OCI-LY7 (cell line): Measurements from ENCODE around the gene CBFA2T3. TPM values are rescaled to one million over a fixed set of nuclear protein-coding genes. Genes with fewer than 3 reads are reported as not detected.

ENCODE experiments used
- BruUV-seq: library from RNA; stranded (reverse); fragments of 400-500 nt; replicated peaks from 2 replicates; lab custom pipeline; 2021; lab: Mats Ljungman, UMichigan
- CTCF ChIA-PET: fragments of 300-600 bp; sonication (Branson Sonifier 250); formaldehyde crosslinking; loops from one replicate; lab custom pipeline; 2022; ENCODE audit warnings: antibody characterized with exemption; ENCODE audit not compliant: unreplicated experiment; lab: Charles Lee
- POLR2A ChIA-PET: fragments of 300-600 bp; sonication (Branson Sonifier 250); formaldehyde crosslinking; loops from one replicate; lab custom pipeline; 2022; ENCODE audit warnings: antibody characterized with exemption; lab: Charles Lee
- DNase-seq: peaks from one replicate; pipeline ENCODE4 v3.0.0-alpha.2; 2015; ENCODE audit warnings: low spot score
- H2AFZ ChIP-seq: fragments of 200-600 bp; sonication (generic), shearing (Covaris generic); 2 replicates; pipeline ENCODE4 v1.6.1; 2014; ENCODE audit warnings: mild to moderate bottlenecking, antibody characterized with exemption, low read length, moderate library complexity
- H3K27ac ChIP-seq: fragments of 200-600 bp; sonication (generic); 2 replicates; pipeline ENCODE4 v1.5.1; 2014; ENCODE audit warnings: mixed run types, low read depth, mild to moderate bottlenecking, moderate library complexity, low read length, inconsistent platforms; ENCODE audit not compliant: poor library complexity, severe bottlenecking
- H3K36me3 ChIP-seq: fragments of 200-600 bp; sonication (generic); 2 replicates; pipeline ENCODE4 v1.6.1; 2014; ENCODE audit warnings: mild to moderate bottlenecking, antibody characterized with exemption, low read length, moderate library complexity, mixed read lengths; ENCODE audit not compliant: insufficient read depth
- H3K4me1 ChIP-seq: fragments of 200-600 bp; sonication (generic); 2 replicates; pipeline ENCODE4 v1.5.1; 2014; ENCODE audit warnings: mild to moderate bottlenecking, low read length; ENCODE audit not compliant: insufficient read depth, poor library complexity, severe bottlenecking
- H3K4me2 ChIP-seq: fragments of 200-600 bp; sonication (generic); 2 replicates; pipeline ENCODE4 v1.6.1; 2014; ENCODE audit warnings: mild to moderate bottlenecking, low read length
- H3K4me3 ChIP-seq: fragments of 200-600 bp; sonication (generic); 2 replicates; pipeline ENCODE4 v1.5.1; 2014; ENCODE audit warnings: mild to moderate bottlenecking, low read depth, low read length; ENCODE audit not compliant: poor library complexity, severe bottlenecking
- H3K79me2 ChIP-seq: fragments of 200-600 bp; sonication (generic); 2 replicates; pipeline ENCODE4 v1.6.1; 2016; ENCODE audit warnings: low read depth, mild to moderate bottlenecking, low read length, moderate library complexity, mixed read lengths; ENCODE audit not compliant: insufficient read depth
- H3K9me2 ChIP-seq: fragments of 200-600 bp; sonication (generic); 2 replicates; pipeline ENCODE4 v1.6.1; 2016; ENCODE audit warnings: mild to moderate bottlenecking, low read length, mixed read lengths; ENCODE audit not compliant: insufficient read depth
- H3K9me3 ChIP-seq: fragments of 200-600 bp; sonication (generic); 2 replicates; pipeline ENCODE4 v1.6.1; 2014; ENCODE audit warnings: mild to moderate bottlenecking, mixed run types, low read length, mixed read lengths
- H4K20me1 ChIP-seq: fragments of 200-600 bp; sonication (generic); 2 replicates; pipeline ENCODE4 v1.6.1; 2014; ENCODE audit warnings: mild to moderate bottlenecking, antibody characterized with exemption, low read length, moderate library complexity, mixed read lengths; ENCODE audit not compliant: insufficient read depth
- EZH2phosphoT487 ChIP-seq: fragments of 200-600 bp; sonication (generic); IDR thresholded peaks from 2 replicates; pipeline ENCODE4 v1.6.1; 2018; ENCODE audit warnings: low read depth, borderline replicate concordance, mild to moderate bottlenecking, mixed run types, antibody characterized with exemption, low read length, moderate library complexity, mixed read lengths
- intact Hi-C: fragments of 100-400 bp; cut with micrococcal nuclease; formaldehyde crosslinking; loops from one replicate; pipeline ENCODE4 v1.10.0; 2022; ENCODE audit not compliant: unreplicated experiment
- total RNA-seq, 2 experiments: library from RNA; depleted of rRNA in 1 of 2; stranded (reverse); fragments of >200 nt in 1 of 2; shearing (Covaris generic) in 1 of 2; gene quantifications; 2 replicates each; pipeline ENCODE4 v1.2.3, GENCODE V29; 2014 to 2022
- TF ChIP-seq, protein P1 (sequence below): fragments of 200-600 bp; sonication (generic); conservative IDR thresholded peaks from 2 replicates; pipeline ENCODE4 v1.5.1; 2014; ENCODE audit warnings: mild to moderate bottlenecking, antibody characterized with exemption, low read length, moderate library complexity, mixed read lengths

Gene CBFA2T3
- total RNA-seq, 2 experiments from 2014 or later: 1.1 to 48.0 TPM

DNA sequence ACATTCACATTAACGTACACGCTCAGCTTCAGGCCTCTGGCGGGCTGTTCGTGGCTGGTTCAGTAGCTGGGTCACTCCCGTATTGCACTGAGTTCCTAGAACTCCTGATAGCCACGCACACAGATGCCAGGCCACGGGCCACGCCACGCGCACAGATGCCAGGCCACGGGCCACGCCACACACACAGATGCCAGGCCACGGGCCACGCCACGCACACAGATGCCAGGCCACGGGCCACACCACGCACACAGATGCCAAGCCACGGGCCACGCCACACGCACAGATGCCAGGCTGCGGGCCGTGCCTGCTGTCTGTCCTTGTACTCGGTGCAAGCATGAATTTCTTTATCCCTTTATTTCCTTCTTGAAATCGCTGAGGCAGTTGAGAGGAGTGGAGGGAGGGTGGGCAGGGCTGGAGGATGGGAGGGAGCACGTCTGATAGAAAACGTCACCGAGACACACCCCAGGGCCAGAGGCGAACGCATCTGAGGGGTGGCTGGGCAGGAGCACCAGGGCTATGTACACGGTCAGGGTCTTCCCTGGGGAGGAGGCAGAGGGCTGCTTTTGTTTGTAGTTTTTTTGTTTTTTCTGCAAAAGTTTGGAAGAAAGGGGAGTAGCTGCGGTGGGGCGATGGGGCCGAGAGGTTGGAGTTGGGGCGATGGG is 101.9 kb downstream of the CBFA2T3 start:
- no peak for TF ChIP-seq EZH2phosphoT487
- TF ChIP-seq, protein P1, sequence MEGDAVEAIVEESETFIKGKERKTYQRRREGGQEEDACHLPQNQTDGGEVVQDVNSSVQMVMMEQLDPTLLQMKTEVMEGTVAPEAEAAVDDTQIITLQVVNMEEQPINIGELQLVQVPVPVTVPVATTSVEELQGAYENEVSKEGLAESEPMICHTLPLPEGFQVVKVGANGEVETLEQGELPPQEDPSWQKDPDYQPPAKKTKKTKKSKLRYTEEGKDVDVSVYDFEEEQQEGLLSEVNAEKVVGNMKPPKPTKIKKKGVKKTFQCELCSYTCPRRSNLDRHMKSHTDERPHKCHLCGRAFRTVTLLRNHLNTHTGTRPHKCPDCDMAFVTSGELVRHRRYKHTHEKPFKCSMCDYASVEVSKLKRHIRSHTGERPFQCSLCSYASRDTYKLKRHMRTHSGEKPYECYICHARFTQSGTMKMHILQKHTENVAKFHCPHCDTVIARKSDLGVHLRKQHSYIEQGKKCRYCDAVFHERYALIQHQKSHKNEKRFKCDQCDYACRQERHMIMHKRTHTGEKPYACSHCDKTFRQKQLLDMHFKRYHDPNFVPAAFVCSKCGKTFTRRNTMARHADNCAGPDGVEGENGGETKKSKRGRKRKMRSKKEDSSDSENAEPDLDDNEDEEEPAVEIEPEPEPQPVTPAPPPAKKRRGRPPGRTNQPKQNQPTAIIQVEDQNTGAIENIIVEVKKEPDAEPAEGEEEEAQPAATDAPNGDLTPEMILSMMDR: no peak

DNA sequence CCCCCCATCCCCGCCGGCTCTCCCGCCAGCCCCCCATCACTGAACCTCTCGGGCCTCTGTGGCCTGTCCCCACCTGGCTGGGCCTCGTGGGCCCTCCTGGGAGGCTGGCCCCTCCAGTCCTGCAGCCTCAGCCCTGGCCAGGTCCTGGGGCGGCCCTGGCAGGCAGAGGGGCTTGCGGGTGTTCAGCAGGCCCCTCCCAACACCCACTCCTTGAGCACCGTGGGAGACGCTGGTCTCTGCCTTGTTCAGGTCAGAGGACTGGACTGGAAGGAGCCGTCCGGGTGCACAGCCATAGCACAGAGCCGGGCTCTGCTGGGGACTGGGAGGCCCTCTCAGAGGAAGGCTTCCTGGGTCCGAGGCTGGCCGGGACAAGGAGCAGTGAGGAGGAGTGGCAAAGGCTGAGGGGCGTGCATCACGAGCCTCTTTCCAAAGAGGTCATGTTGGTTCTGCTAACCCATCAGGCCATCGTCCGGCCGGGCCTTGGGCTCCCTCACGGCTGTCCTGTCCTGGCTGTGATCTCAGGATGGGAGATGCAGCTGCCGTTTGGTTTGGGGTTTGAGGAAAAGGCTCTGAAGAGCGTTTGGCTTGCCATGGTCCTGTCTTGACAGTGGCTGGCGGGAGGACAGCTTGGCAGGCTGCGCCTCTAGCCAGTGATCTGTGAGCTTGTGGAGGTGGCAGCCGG is 104.2 kb downstream of the CBFA2T3 start:
- H3K36me3 ChIP-seq: no peaks in the 10 kb centered on the region
- no peaks in the 10 kb centered on the region for H4K20me1 ChIP-seq
- H3K9me2 ChIP-seq: no peaks in the 10 kb centered on the region
- no peaks in the 10 kb centered on the region for H3K4me1 ChIP-seq
- no TSS peak for BruUV-seq
- ChIA-PET POLR2A (interaction anchor here (0.7 kb wide), 1 partner anchor 550 kb away, joined by 4 read pairs; no protein-coding TSS in a partner anchor), CTCF (no interaction called here)
- no peak overlapping the region for H3K4me3 ChIP-seq
- no peaks in the 10 kb centered on the region for H3K79me2 ChIP-seq
- TF ChIP-seq, protein P1: no peak
- intact Hi-C loops: no loop called here
- no peak overlapping the region for H3K4me2 ChIP-seq
- no peak overlapping the region for H2AFZ ChIP-seq
- H3K27ac ChIP-seq: no peak overlapping the region
- no peak for DNase-seq
- H3K9me3 ChIP-seq: no peaks in the 10 kb centered on the region

More for the DNA sequence above, 101.9 kb downstream of the CBFA2T3 start:
- Histone ChIP-seq H3K4me3 (no peak overlapping the region), H3K9me3 (no peaks in the 10 kb centered on the region), H3K9me2 (no peaks in the 10 kb centered on the region), H3K4me2 (no peak overlapping the region), H2AFZ (no peak overlapping the region), H4K20me1 (no peaks in the 10 kb centered on the region), H3K27ac (no peak overlapping the region), H3K4me1 (no peaks in the 10 kb centered on the region), H3K79me2 (no peaks in the 10 kb centered on the region), H3K36me3 (no peaks in the 10 kb centered on the region)
- DNase-seq: no peak
- POLR2A ChIA-PET: no interaction called here
- intact Hi-C loops: no loop called here
- no TSS peak for BruUV-seq
- CTCF ChIA-PET: no interaction called here

DNA sequence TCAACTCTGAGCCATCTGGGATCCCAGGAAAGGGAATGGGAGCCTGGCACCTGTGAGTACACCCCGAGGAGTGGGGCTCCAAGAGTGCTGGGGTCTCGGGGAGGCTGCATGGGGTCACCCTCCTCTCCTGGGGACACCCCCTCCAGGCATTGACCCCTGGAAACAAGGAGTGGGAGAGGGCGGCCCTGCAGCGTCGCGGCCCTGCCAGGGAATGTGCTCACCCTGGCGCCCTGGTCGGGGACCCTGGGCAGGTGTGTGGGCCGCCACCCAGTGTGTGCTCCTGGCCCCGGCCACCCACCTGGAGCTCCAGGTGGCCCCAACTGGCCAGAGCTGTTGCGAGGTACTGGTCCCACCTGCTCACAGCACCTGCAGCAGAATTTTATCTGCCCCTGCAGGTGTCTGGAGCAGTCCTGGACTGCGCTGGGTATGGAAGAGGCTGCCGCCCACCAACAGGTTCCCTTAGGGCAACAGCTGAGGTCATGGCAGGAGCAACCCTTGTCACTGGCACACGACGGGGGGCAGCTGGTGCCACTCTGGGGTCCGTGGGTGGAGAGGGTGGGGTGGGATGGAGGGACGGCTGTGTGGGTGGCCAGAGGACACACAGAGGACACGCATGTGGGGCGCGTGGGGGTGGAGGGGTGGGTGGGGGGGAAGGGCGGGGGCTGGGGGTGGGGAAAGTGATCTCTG is 105.1 kb downstream of the CBFA2T3 start:
- H3K9me2 ChIP-seq: no peaks in the 10 kb centered on the region
- no peak overlapping the region for H3K4me3 ChIP-seq
- DNase-seq: no peak
- H3K9me3 ChIP-seq: no peaks in the 10 kb centered on the region
- peaks cover 4% of the 10 kb centered on the region for H3K4me1 ChIP-seq
- no TSS peak for BruUV-seq
- CTCF ChIA-PET: no interaction called here
- no peaks in the 10 kb centered on the region for H4K20me1 ChIP-seq
- no peaks in the 10 kb centered on the region for H3K36me3 ChIP-seq
- no peak overlapping the region for H3K27ac ChIP-seq
- no peaks in the 10 kb centered on the region for H3K79me2 ChIP-seq
- no peak overlapping the region for H3K4me2 ChIP-seq
- intact Hi-C loops: no loop called here
- H2AFZ ChIP-seq: no peak overlapping the region
- TF ChIP-seq, protein P1: no peak
- no peak for TF ChIP-seq EZH2phosphoT487
- POLR2A ChIA-PET: no interaction called here
